Measurements from ENCODE around the gene GRK1. TPM values are rescaled to one million over a fixed set of nuclear protein-coding genes. Genes with fewer than 3 reads are reported as not detected.

Gene GRK1
- total RNA-seq, 2 experiments from 2014 or later, result not detected

DNA sequence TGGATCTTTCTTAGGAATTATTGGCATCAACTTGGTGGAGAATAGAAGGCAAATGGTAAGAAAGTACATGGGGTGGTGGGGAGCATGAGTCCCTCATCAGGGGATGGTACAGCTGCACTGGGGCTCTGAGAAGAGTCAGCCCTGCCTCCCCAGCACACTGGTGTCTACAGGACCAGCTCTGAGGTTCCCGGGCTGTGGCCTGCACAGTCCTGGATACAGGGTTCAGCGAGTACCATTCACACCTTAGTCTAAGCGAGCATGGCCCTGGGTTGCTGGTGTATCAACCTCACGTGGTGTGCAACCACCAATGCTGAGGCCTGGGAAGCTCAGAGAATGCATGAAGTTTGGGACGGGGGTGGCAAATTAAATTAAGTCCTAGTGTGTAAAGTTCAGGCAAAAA is 102.1 kb downstream of the GRK1 start:
- Mint-ChIP-seq H3K4me1 (peaks cover 11% of the 10 kb centered on the region), H3K4me3 (no peak overlapping the region), H3K27me3 (peaks cover 6% of the 10 kb centered on the region), H3K27ac (no peak overlapping the region), H3K9me3 (ENCODE audit: low read depth) (peaks cover 2% of the 10 kb centered on the region), H3K36me3 (peaks cover 2% of the 10 kb centered on the region)
- CTCF ChIA-PET, result no interaction called here
- ATAC-seq, result no peak
- DNase-seq, result no peak

DNA sequence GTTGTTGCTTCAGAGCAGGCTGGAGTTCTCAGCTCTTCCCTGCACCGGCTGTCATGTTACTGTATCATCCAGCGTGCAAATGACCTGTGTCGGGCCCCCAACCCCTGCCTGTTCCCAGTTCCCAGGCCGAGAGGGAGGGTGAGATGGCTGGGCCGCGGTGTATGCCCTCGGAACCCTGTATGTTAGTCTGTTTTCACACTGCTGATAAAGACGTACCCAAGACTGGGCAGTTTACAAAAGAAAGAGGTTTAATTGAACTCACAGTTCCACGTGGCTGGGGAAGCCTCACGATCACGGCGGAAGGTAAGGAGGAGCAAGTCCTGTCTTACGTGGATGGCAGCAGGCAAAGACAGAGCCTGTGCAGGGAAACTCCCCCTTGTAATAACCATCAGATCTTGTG is 102.9 kb downstream of the GRK1 start:
- Mint-ChIP-seq H3K27me3 (peaks cover 6% of the 10 kb centered on the region), H3K4me3 (no peak overlapping the region), H3K9me3 (ENCODE audit: low read depth) (peaks cover 2% of the 10 kb centered on the region), H3K4me1 (peaks cover 11% of the 10 kb centered on the region), H3K36me3 (peaks cover 2% of the 10 kb centered on the region), H3K27ac (no peak overlapping the region)
- DNase-seq (no peak), ATAC-seq (no peak)
- CTCF ChIA-PET, result no interaction called here

DNA sequence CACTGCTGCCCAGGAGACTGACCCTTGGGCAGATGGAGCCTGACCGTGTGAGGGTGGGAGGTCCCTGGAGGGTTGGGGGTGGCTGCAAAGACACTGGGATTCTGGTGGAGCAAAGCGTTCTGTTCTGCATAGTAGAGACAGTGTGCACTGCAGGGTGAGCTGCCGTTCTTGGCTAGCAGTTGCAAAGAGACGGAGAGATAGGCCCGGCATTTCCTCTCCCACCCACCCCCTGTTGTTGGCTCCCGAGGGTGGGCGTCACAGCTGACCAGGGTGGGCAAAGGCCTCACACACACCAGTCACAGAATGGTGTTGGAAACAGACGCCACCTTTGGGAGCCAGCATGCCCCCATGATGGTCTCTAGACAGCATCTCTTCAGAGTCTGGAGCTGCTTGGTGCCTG is 103.4 kb downstream of the GRK1 start:
- CTCF ChIA-PET, result no interaction called here
- H3K4me3 Mint-ChIP-seq, result no peak overlapping the region
- peaks cover 6% of the 10 kb centered on the region for H3K27me3 Mint-ChIP-seq
- H3K9me3 Mint-ChIP-seq (ENCODE audit: low read depth), result peaks cover 2% of the 10 kb centered on the region
- H3K4me1 Mint-ChIP-seq, result peaks cover 11% of the 10 kb centered on the region
- no peak for DNase-seq
- H3K36me3 Mint-ChIP-seq, result peaks cover 2% of the 10 kb centered on the region
- no peak for ATAC-seq
- H3K27ac Mint-ChIP-seq, result no peak overlapping the region

DNA sequence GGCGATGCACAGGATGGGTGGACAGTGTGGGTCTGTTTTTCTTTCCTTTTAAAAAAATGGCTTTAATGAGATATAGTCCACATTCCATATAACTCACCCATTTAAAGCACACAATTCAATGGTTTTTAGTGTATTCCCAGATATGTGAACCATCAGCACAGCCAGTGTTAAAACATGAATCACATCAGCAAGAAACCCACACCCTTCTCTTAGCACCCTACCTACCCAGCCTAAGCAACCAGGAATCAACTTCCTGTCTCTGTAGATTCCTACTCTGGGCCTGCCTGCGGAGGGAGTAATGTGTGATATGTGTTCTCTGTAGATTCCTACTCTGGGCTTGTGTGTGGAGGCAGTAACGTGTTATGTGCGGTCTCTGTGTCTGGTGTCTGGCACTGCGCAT is 103.9 kb downstream of the GRK1 start:
- H3K4me1 Mint-ChIP-seq, result peaks cover 11% of the 10 kb centered on the region

DNA sequence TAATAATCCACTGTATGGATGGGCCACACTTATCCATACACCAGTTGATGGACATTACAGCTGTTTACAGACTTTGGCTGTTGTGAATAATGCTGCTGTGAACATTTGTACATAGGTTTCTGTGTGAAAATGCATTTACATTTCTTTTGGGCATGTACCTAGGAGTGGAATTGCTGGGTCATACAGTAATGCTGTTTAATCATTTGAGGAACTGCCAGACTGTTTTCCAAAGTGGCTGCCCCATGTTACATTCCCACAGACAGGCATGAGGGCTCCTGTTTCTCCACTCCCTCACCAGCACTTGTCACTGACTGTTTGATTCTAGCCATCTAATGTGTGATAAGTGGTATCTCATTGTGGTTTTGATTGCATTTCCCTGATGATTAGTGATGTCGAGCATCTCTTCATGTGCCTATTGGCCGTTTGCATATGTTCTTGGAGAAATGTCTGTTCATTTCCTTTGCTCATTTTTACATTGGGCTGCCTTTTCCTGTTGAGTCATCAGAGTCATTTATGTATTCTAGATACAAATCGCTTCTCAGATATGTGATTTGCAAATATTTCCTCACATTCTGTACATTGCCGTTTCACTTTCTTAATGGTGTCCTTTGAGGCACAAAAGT is 104.8 kb downstream of the GRK1 start:
- H3K4me1 Mint-ChIP-seq, result peaks cover 11% of the 10 kb centered on the region
- peaks cover 2% of the 10 kb centered on the region for H3K9me3 Mint-ChIP-seq (ENCODE audit: low read depth)
- no peak overlapping the region for H3K4me3 Mint-ChIP-seq
- H3K27me3 Mint-ChIP-seq, result peaks cover 6% of the 10 kb centered on the region
- ATAC-seq, result peak; percentile 53
- no peak for DNase-seq
- H3K27ac Mint-ChIP-seq, result no peak overlapping the region
- H3K36me3 Mint-ChIP-seq, result peaks cover 2% of the 10 kb centered on the region
- CTCF ChIA-PET, result no interaction called here

More for the DNA sequence above, 103.9 kb downstream of the GRK1 start:
- DNase-seq (no peak), ATAC-seq (no peak)
- no peak overlapping the region for H3K27ac Mint-ChIP-seq
- H3K9me3 Mint-ChIP-seq (ENCODE audit: low read depth), result peaks cover 2% of the 10 kb centered on the region
- H3K27me3 Mint-ChIP-seq, result peaks cover 6% of the 10 kb centered on the region
- H3K4me3 Mint-ChIP-seq, result no peak overlapping the region
- H3K36me3 Mint-ChIP-seq, result peaks cover 2% of the 10 kb centered on the region
- CTCF ChIA-PET, result no interaction called here

DNA sequence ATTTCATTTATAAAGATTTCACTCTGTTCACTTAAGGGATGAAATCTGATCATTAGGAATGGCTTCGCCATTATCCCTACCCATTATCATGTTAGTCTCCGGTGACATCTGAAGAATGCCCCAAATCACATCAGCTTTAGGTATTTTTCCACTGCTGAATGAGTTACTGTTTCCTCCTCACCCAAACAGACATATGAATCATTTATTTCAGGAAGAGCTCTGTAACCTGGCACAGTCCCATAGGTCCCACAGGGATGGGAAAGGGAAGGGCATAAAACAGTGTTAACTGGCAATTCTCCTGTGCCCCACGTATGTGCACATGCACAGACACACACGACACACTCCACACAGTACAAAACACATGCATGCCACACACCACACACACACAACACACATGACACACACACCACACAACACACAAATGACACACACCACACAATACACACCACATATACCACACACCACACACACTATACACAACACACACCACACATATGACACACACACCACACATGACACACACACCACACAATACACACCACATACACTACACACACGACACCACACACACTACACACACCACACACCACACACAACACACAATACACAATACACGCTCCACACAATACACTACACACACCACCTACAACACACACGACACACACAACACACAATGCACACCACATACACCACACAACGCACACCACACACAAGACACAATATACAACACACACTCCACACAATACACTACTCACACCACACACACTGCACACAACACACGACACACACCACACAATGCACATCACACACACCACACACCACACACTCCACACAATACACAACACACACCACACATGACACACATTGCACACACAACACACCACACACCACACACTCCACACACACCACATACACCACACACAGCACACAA is 107.4 kb downstream of the GRK1 start:
- Mint-ChIP-seq H3K27ac (no peak overlapping the region), H3K4me3 (no peak overlapping the region), H3K9me3 (ENCODE audit: low read depth) (peaks cover 2% of the 10 kb centered on the region), H3K27me3 (peaks cover 9% of the 10 kb centered on the region), H3K36me3 (peaks cover 2% of the 10 kb centered on the region), H3K4me1 (peaks cover 11% of the 10 kb centered on the region)
- CTCF ChIA-PET, result no interaction called here
- DNase-seq (no peak), ATAC-seq (no peak)

DNA sequence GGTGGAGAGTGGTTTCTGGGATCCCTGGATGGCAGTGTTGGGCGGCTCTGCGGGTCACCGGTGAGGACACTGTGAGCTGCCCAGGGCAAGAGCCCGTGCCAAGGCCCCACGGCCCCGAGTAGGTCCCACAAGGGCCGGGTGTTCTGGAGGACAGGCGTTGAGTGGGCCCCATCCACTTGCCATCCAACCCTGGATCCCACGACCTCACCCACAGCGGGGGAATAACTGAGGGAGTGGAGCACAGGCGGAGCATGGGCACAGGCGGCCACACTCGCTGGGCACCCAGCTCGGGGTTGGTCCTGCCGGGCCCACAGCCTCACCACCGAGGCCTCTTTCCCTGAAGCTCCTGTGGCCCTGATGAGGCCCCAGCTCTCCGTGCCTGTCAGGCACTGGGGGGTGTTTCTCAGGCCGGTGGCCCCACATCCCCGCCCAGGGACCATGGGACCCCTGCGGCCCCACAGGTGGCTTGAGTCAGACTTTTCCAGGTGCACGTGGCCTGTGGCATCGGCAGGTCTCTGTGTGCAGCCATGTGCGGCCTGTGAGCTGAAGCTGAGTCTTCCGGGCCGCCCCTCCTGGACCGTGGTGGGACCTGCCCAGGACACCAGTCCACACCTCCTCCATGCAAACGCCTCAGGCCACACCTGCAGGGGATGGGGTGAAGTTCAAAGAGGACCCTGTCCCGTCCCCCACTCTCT is 108.6 kb downstream of the GRK1 start:
- CTCF ChIA-PET, result no interaction called here
- Mint-ChIP-seq H3K36me3 (peaks cover 2% of the 10 kb centered on the region), H3K27ac (no peak overlapping the region), H3K27me3 (peaks cover 19% of the 10 kb centered on the region), H3K4me1 (peaks cover 11% of the 10 kb centered on the region), H3K4me3 (no peak overlapping the region), H3K9me3 (ENCODE audit: low read depth) (peaks cover 2% of the 10 kb centered on the region)
- DNase-seq (no peak), ATAC-seq (no peak)

DNA sequence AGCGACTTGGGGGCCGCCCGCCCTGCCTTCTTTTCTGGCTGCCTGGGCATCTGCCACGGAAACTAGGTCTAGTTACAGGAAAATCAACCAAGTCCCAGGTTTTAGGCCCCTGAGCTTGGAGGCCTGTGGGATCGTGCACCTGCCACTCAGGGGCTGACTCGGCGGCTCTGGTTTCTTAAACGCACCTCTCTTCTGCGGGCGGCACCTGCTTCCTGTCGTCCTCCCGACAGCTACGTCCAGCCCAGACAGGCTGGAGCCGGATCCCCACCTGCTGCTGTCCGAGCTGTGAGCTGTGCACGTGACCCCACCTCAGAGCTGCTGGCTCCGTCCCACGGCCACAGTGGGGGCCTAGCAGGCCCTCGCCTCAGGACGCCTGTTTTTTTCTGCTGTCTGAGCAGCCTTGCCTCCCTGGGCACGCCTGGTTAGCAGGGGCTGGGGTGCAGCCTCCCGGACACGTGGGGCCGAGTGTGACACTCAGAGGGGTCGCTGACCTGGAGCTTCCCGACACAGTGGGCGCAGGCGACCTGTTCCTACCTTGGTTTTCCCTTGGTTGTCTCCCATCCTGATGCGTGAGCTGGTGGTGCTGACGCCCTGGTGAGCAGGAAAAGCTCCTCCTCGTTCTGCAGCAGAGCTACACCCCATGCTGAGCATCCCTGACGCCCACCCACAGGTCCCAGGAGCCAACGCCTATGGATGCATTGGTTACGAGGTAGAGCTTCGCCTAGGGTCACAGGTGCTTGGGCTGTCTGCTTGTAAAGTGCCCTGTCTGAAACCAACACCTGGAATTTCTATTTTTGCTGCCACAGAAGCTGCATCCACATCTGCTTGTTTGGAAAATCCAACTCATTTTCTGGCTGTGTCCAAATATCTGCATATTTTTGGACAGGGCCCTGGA is 109.5 kb downstream of the GRK1 start:
- ATAC-seq (no peak), DNase-seq (no peak)
- Mint-ChIP-seq H3K27me3 (peaks cover 19% of the 10 kb centered on the region), H3K27ac (no peak overlapping the region), H3K4me1 (peaks cover 11% of the 10 kb centered on the region), H3K9me3 (ENCODE audit: low read depth) (peaks cover 2% of the 10 kb centered on the region), H3K4me3 (no peak overlapping the region), H3K36me3 (peaks cover 2% of the 10 kb centered on the region)
- CTCF ChIA-PET, result no interaction called here

DNA sequence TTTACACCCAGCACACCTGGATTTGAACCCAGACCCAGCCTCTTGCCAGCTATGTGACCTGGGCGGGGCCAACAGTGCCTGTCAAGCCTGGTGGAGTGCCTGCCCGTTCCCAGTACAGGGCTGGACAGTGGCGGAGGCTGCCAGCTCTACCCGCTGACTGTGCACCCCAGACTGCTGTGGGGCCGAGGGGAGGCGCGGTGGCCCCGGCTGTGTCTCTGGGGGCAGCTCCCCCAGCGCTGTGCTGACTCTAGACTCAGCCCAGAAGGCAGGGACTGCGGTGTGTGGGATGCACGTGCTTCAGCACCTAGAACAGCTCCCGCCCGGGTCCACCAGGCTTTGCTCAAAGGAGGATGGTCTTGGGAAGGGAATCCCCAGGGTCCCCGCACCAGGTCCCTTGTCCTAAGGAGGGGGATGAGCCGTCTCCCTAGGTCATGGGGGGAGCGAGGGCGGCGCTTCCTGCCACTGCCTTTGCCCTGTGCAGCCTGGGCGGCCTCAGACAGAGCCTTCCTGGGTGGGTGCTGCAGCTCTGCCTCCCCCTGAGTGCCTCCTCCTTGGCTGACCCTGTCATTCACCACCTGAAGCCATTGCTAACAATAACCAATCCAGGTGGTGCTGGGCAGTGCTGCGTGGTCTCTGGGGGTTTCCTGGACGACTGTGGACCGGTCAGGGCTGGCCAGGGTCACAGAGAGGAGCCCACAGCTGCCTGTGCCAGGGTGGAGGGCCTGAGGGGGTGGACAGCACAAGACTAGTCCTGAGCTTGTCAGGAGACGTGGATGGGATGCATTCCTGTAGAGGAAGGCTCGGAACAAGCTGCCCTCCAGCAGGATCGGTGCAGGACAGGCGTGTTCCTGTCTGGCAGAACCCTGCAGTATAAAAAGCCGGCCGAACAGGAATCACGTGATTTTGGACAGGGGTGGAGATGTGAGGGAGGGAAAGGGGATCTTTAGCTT is 110.6 kb downstream of the GRK1 start:
- Mint-ChIP-seq H3K9me3 (ENCODE audit: low read depth) (no peaks in the 10 kb centered on the region), H3K4me3 (no peak overlapping the region), H3K27ac (no peak overlapping the region), H3K36me3 (no peaks in the 10 kb centered on the region), H3K4me1 (peaks cover 1% of the 10 kb centered on the region), H3K27me3 (peaks cover 19% of the 10 kb centered on the region)
- DNase-seq, result no peak
- peak; percentile 42 for ATAC-seq
- CTCF ChIA-PET, result no interaction called here

DNA sequence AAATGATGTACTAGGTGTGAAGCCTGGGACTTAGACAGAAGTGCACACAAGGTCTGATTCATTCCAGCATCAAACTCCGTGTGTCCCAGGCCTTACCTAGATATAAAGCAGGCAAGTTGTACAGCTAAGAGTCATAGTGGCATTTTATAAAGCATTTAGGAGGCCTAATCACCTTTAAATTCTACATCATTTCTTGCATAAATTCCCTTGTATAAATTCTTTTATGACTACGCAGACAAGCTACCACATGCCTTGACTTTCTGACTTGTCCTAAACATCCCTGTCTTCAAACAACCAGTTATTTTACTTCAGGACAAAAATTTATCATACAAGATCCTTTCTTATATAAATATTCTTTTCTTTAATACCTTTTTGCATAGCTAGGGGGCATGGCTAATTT is 114.6 kb downstream of the GRK1 start:
- H3K36me3 Mint-ChIP-seq, result no peaks in the 10 kb centered on the region
- ATAC-seq, result no peak
- peaks cover 3% of the 10 kb centered on the region for H3K4me1 Mint-ChIP-seq
- H3K27ac Mint-ChIP-seq, result no peak overlapping the region
- H3K4me3 Mint-ChIP-seq, result no peak overlapping the region
- CTCF ChIA-PET, result no interaction called here
- DNase-seq, result no peak
- no peaks in the 10 kb centered on the region for H3K9me3 Mint-ChIP-seq (ENCODE audit: low read depth)
- peaks cover 31% of the 10 kb centered on the region for H3K27me3 Mint-ChIP-seq

DNA sequence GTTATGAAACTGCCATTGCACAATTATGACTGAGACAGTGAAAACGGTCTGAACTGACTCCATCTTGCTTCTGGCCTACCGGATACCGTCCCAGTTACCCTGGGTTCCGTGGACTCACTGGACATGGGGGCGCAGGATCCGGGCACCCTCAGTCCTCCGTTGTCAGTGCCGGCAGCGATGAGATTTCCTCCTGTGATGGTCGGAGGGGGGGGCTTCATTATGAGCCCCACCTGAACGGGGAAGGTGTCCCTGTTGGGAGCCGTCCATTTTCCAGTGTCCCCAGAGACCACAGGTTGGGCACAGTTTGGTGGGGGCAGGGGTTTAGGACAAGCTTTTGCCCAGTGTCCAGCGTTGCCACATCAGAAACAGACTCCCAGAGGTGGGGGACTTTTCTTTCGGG is 115.5 kb downstream of the GRK1 start:
- CTCF ChIA-PET, result no interaction called here
- ATAC-seq (no peak), DNase-seq (no peak)
- peaks cover 3% of the 10 kb centered on the region for H3K4me1 Mint-ChIP-seq
- H3K27ac Mint-ChIP-seq, result no peak overlapping the region
- no peaks in the 10 kb centered on the region for H3K9me3 Mint-ChIP-seq (ENCODE audit: low read depth)
- H3K4me3 Mint-ChIP-seq, result no peak overlapping the region
- no peaks in the 10 kb centered on the region for H3K36me3 Mint-ChIP-seq
- peaks cover 31% of the 10 kb centered on the region for H3K27me3 Mint-ChIP-seq

DNA sequence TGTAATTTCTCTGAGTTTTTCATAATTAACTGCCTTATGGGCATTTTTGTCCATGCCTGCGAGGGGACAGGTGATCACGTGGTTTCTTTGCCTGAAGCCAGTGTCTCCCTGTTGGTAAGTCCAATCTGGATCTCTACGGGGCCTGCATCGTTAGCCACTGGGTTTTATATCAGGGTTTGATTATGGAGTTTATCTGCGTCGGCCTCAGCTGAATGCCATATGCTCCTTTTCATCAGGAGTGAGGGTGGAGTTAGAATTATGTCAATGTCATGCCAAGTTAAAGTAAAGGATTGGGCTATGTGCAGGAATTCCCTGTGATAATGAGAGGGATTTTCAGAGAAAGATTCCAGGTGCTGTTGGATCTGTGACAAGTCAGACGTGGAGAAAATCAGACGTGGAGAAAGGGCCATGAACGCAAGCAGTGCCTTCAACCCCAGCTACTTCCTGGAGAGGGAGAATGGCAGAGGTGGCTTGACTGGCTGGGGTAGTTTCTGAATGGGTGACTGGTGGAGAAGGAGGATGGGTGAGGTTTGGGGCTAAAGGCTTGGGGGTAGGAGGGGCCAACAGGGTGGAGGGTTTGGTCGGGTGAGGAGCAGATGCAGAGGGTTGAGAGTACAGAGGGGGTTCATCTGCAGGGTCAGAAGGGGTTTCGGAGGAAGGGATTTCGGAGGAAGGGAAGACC is 116.3 kb downstream of the GRK1 start:
- Mint-ChIP-seq H3K4me1 (peaks cover 3% of the 10 kb centered on the region), H3K27me3 (peaks cover 31% of the 10 kb centered on the region), H3K27ac (no peak overlapping the region), H3K4me3 (no peak overlapping the region), H3K9me3 (ENCODE audit: low read depth) (no peaks in the 10 kb centered on the region), H3K36me3 (no peaks in the 10 kb centered on the region)
- DNase-seq (no peak), ATAC-seq (no peak)
- CTCF ChIA-PET, result no interaction called here

All from activated CD8-positive, alpha-beta memory T cell treated with anti-CD3 and anti-CD28 coated beads, Interleukin-2, amount 10 ng/mL, durations not matched to agents 7 days and 5 days (primary cell).